Neural cell (in vitro differentiated cells): ENCODE data around the gene ZWILCH.

Experiments used
- EP300 ChIP-seq: fragments of 450-650 bp; conservative IDR thresholded peaks from 2 replicates; pipeline ENCODE4 v1.6.1; 2014; ENCODE audit warnings: antibody characterized with exemption, mild to moderate bottlenecking, moderate library complexity; ENCODE audit not compliant: poor library complexity, severe bottlenecking
- EZH2 ChIP-seq: fragments of 200-600, 300-800 bp; shearing (Covaris generic), sonication (generic); IDR thresholded peaks from 2 replicates; pipeline ENCODE4 v1.6.1; 2014; ENCODE audit warnings: antibody characterized with exemption, low read length, borderline replicate concordance, mild to moderate bottlenecking; ENCODE audit not compliant: insufficient read depth, poor library complexity, severe bottlenecking
- MXI1 ChIP-seq: fragments of 450-650 bp; conservative IDR thresholded peaks from 2 replicates; pipeline ENCODE4 v1.6.1; 2014; ENCODE audit warnings: antibody characterized with exemption, mild to moderate bottlenecking; ENCODE audit not compliant: poor library complexity, severe bottlenecking
- POLR2AphosphoS5 ChIP-seq: IDR thresholded peaks from 2 replicates; pipeline ENCODE4 v1.6.1; 2012
- RAD21 ChIP-seq: fragments of 450-650 bp; conservative IDR thresholded peaks from 2 replicates; pipeline ENCODE4 v1.6.1; 2014; ENCODE audit warnings: antibody characterized with exemption, mild to moderate bottlenecking, moderate library complexity
- REST ChIP-seq: IDR thresholded peaks from 2 replicates; pipeline ENCODE4 v1.6.1; 2012; ENCODE audit warnings: borderline replicate concordance
- SMC3 ChIP-seq: fragments of 450-650 bp; conservative IDR thresholded peaks from 2 replicates; pipeline ENCODE4 v1.6.1; 2014; ENCODE audit warnings: antibody characterized with exemption, mild to moderate bottlenecking, moderate library complexity; ENCODE audit not compliant: poor library complexity
- TAF1 ChIP-seq: IDR thresholded peaks from 2 replicates; pipeline ENCODE4 v1.6.1; 2012; ENCODE audit warnings: low read depth
- TF ChIP-seq, protein P1 (sequence below): fragments of 450-650 bp; IDR thresholded peaks from 2 replicates; pipeline ENCODE4 v1.5.1; 2014; ENCODE audit warnings: antibody characterized with exemption, mild to moderate bottlenecking, moderate library complexity; ENCODE audit not compliant: poor library complexity, severe bottlenecking

- TF ChIP-seq REST, result no peak
- TF ChIP-seq, protein P1, sequence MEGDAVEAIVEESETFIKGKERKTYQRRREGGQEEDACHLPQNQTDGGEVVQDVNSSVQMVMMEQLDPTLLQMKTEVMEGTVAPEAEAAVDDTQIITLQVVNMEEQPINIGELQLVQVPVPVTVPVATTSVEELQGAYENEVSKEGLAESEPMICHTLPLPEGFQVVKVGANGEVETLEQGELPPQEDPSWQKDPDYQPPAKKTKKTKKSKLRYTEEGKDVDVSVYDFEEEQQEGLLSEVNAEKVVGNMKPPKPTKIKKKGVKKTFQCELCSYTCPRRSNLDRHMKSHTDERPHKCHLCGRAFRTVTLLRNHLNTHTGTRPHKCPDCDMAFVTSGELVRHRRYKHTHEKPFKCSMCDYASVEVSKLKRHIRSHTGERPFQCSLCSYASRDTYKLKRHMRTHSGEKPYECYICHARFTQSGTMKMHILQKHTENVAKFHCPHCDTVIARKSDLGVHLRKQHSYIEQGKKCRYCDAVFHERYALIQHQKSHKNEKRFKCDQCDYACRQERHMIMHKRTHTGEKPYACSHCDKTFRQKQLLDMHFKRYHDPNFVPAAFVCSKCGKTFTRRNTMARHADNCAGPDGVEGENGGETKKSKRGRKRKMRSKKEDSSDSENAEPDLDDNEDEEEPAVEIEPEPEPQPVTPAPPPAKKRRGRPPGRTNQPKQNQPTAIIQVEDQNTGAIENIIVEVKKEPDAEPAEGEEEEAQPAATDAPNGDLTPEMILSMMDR, result no peak
- TF ChIP-seq EZH2, result no peak
- TF ChIP-seq POLR2AphosphoS5, result no peak
- no peak for TF ChIP-seq RAD21
- TF ChIP-seq MXI1, result no peak
- no peak for TF ChIP-seq TAF1
- no peak for TF ChIP-seq SMC3
- no peak for TF ChIP-seq EP300
These were observed 90.2 kb downstream of the ZWILCH start for GRCh38 chr15:66595332-66595731.
